ENCODE measurements around the gene SCCPDH.
"Not testable (repeated sequence)": the region's sequence is repeated elsewhere in the genome, so short reads cannot be mapped to it uniquely, and the experiment has no call there.

The SCCPDH gene

DNA sequence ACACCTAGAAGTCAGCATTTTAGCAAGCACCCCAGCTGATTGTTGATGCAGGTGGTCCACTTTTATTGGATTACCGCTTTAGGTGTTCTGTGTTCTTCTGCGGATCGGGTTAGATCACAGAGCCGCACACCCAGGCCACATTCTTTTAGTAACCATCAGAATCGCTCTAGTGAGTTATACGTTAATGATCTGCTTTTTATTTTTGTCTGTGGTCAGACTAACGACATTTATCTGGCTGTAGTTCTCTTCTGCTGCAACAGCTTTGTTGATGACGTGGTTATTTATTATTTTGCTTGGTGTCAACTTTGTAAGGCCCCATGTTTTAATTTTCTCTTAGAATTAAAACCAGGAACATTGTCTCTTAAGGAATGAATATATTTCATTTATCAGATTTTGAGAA is 18.2 kb downstream of the SCCPDH start:
- Histone ChIP-seq H3F3A (ENCODE audit: insufficient read depth, low read length) (no peaks in the 10 kb centered on the region), H3K4me2 (ENCODE audit: low read length) (no peak overlapping the region), H4K20me1 (ENCODE audit: insufficient read depth, low read length) (no peaks in the 10 kb centered on the region), H3K9ac (ENCODE audit: low read length) (no peak overlapping the region), H3K79me2 (ENCODE audit: insufficient read depth, low read length) (no peaks in the 10 kb centered on the region), H3K27me3 (ENCODE audit: insufficient read depth, low read length) (no peaks in the 10 kb centered on the region), H3K36me3 (ENCODE audit: insufficient read depth, low read length) (peaks cover 84% of the 10 kb centered on the region), H3K4me1 (ENCODE audit: insufficient read depth, low read length, severe bottlenecking) (no peaks in the 10 kb centered on the region), H3K27ac (ENCODE audit: low read depth, low read length, poor library complexity, severe bottlenecking) (no peak overlapping the region), H3K9me3 (ENCODE audit: low read length) (peaks cover 12% of the 10 kb centered on the region), H3K9me2 (ENCODE audit: low read depth, low read length) (no peaks in the 10 kb centered on the region), H3K4me3 (ENCODE audit: low read depth, low read length, poor library complexity, severe bottlenecking) (no peak overlapping the region), H2AFZ (ENCODE audit: low read length) (no peak overlapping the region)
- TF ChIP-seq EZH2 (IDR thresholded peaks at IDR 0.05; ENCODE audit: borderline replicate concordance, low read length) (no peak), CTCF (IDR thresholded peaks at IDR 0.05; ENCODE audit: low read length) (no peak)

DNA sequence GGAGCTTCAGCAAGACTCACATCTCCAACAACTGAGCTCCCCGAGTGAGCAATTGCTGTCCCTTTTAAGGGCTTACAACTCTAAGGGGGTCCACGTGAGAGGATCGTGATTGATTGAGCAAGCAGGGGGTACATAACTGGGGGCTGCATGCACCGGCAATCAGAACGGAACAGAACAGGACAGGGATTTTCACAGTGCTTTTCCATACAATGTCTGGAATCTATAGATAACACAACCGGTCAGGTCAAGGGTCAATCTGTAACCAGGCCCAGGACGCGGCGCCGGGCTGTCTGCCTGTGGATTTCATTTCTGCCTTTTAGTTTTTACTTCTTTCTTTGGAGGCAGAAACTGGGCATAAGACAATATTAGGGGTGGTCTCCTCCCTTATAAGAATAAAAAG is 21.9 kb downstream of the SCCPDH start:
- not testable (repeated sequence) for H3K9me3 ChIP-seq (ENCODE audit: low read length); H3F3A ChIP-seq (ENCODE audit: insufficient read depth, low read length); H3K9ac ChIP-seq (ENCODE audit: low read length); H4K20me1 ChIP-seq (ENCODE audit: insufficient read depth, low read length); H3K4me3 ChIP-seq (ENCODE audit: low read depth, low read length, poor library complexity, severe bottlenecking); H3K9me2 ChIP-seq (ENCODE audit: low read depth, low read length); H3K4me2 ChIP-seq (ENCODE audit: low read length); H3K27me3 ChIP-seq (ENCODE audit: insufficient read depth, low read length); H3K4me1 ChIP-seq (ENCODE audit: insufficient read depth, low read length, severe bottlenecking); H3K27ac ChIP-seq (ENCODE audit: low read depth, low read length, poor library complexity, severe bottlenecking); H2AFZ ChIP-seq (ENCODE audit: low read length); H3K79me2 ChIP-seq (ENCODE audit: insufficient read depth, low read length)
- peaks cover 63% of the 10 kb centered on the region for H3K36me3 ChIP-seq (ENCODE audit: insufficient read depth, low read length)

DNA sequence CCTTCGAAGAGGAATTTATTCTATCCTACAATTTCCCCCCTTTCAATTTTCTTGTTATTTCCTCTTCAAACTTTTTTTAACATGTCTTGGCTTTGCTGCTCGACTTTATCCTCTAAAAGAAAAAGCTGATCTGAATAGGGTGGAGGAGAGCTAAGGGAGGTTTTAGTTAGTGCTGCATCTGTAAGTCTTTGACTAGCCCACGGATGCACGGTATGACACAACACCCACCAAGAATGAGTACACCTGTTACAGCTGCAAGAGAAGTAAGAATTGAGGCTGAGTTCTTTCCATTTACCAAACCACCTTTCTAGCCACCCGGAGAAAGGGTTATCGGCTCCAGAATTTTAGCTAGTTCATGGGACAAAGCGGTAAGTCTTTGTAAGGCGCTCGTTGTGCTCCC is 23.8 kb downstream of the SCCPDH start:
- Histone ChIP-seq H3K9me2 (ENCODE audit: low read depth, low read length) (no peaks in the 10 kb centered on the region), H3K4me1 (ENCODE audit: insufficient read depth, low read length, severe bottlenecking) (no peaks in the 10 kb centered on the region), H3K4me2 (ENCODE audit: low read length) (no peak overlapping the region), H3K27me3 (ENCODE audit: insufficient read depth, low read length) (no peaks in the 10 kb centered on the region), H3K9me3 (ENCODE audit: low read length) (no peaks in the 10 kb centered on the region), H3K27ac (ENCODE audit: low read depth, low read length, poor library complexity, severe bottlenecking) (no peak overlapping the region), H3K36me3 (ENCODE audit: insufficient read depth, low read length) (peaks cover 45% of the 10 kb centered on the region), H3K4me3 (ENCODE audit: low read depth, low read length, poor library complexity, severe bottlenecking) (no peak overlapping the region), H3K79me2 (ENCODE audit: insufficient read depth, low read length) (no peaks in the 10 kb centered on the region), H3F3A (ENCODE audit: insufficient read depth, low read length) (no peaks in the 10 kb centered on the region), H2AFZ (ENCODE audit: low read length) (no peak overlapping the region), H4K20me1 (ENCODE audit: insufficient read depth, low read length) (no peaks in the 10 kb centered on the region), H3K9ac (ENCODE audit: low read length) (no peak overlapping the region)
- TF ChIP-seq EZH2 (IDR thresholded peaks at IDR 0.05; ENCODE audit: borderline replicate concordance, low read length), result no peak

- H3K9me3 ChIP-seq (ENCODE audit: low read length), result no peaks in the 10 kb centered on the region
- no peak overlapping the region for H3K9ac ChIP-seq (ENCODE audit: low read length)
- no peaks in the 10 kb centered on the region for H3K27me3 ChIP-seq (ENCODE audit: insufficient read depth, low read length)
- no peaks in the 10 kb centered on the region for H3K4me1 ChIP-seq (ENCODE audit: insufficient read depth, low read length, severe bottlenecking)
- H3F3A ChIP-seq (ENCODE audit: insufficient read depth, low read length), result no peaks in the 10 kb centered on the region
- H4K20me1 ChIP-seq (ENCODE audit: insufficient read depth, low read length), result no peaks in the 10 kb centered on the region
- no peak overlapping the region for H3K27ac ChIP-seq (ENCODE audit: low read depth, low read length, poor library complexity, severe bottlenecking)
- H3K36me3 ChIP-seq (ENCODE audit: insufficient read depth, low read length), result peaks cover 36% of the 10 kb centered on the region
- no peak overlapping the region for H3K4me3 ChIP-seq (ENCODE audit: low read depth, low read length, poor library complexity, severe bottlenecking)
- H3K79me2 ChIP-seq (ENCODE audit: insufficient read depth, low read length), result no peaks in the 10 kb centered on the region
- H3K4me2 ChIP-seq (ENCODE audit: low read length), result no peak overlapping the region
- no peak overlapping the region for H2AFZ ChIP-seq (ENCODE audit: low read length)
- TF ChIP-seq CTCF (IDR thresholded peaks at IDR 0.05; ENCODE audit: low read length) (no peak), EZH2 (IDR thresholded peaks at IDR 0.05; ENCODE audit: borderline replicate concordance, low read length) (no peak)
- no peaks in the 10 kb centered on the region for H3K9me2 ChIP-seq (ENCODE audit: low read depth, low read length)
These were observed 24.7 kb downstream of the SCCPDH start for GRCh38 chr1:246748867-246749266.
